ENCODE data around the gene RPP25.

GRCh38 chr15:74994236-74994635, 37.7 kb upstream of the RPP25 start:
- no peak for TF ChIP-seq POLR2AphosphoS5 (IDR thresholded peaks at IDR 0.05; ENCODE audit: borderline replicate concordance, low read depth, low read length)
- no peak for TF ChIP-seq EZH2 (IDR thresholded peaks at IDR 0.05)

Data from SK-N-MC (cell line).